BLaER1 (cell line): ENCODE data around the gene SUSD2.
A peak's percentile ranks its signal among the peaks of the same experiment; 100 is the strongest.
"Not testable (repeated sequence)": the region's sequence is repeated elsewhere in the genome, so short reads cannot be mapped to it uniquely, and the experiment has no call there.

ENCODE experiments used
- H3K27ac ChIP-seq: shearing (Covaris generic); formaldehyde crosslinking; 2 replicates; pipeline ENCODE4 v1.8.1; 2022
- H3K27me3 ChIP-seq: shearing (Covaris generic); formaldehyde crosslinking; 2 replicates; pipeline ENCODE4 v1.8.1; 2022
- H3K36me3 ChIP-seq: shearing (Covaris generic); formaldehyde crosslinking; 2 replicates; pipeline ENCODE4 v1.8.1; 2022
- H3K4me1 ChIP-seq: shearing (Covaris generic); formaldehyde crosslinking; 2 replicates; pipeline ENCODE4 v1.8.1; 2022
- H3K4me2 ChIP-seq: shearing (Covaris generic); formaldehyde crosslinking; 2 replicates; pipeline ENCODE4 v1.8.1; 2022
- H3K4me3 ChIP-seq: shearing (Covaris generic); formaldehyde crosslinking; 2 replicates; pipeline ENCODE4 v1.8.1; 2022
- H3K9ac ChIP-seq: shearing (Covaris generic); formaldehyde crosslinking; 2 replicates; pipeline ENCODE4 v1.8.1; 2022
- H3K9me3 ChIP-seq: shearing (Covaris generic); formaldehyde crosslinking; 2 replicates; pipeline ENCODE4 v1.8.1; 2022
- H4K20me1 ChIP-seq: shearing (Covaris generic); formaldehyde crosslinking; 2 replicates; pipeline ENCODE4 v1.8.1; 2022
- Cebpa-rat ChIP-seq: shearing (Covaris generic); IDR thresholded peaks from 2 replicates; pipeline ENCODE4 v1.8.1; 2022

Gene SUSD2

GRCh38 chr22:24178502-24179440 lies 2.5 kb upstream of the SUSD2 start:
- Histone ChIP-seq H3K9ac (no peak overlapping the region), H3K4me2 (no peak overlapping the region), H4K20me1 (0 out of 2 replicates have a peak, but pooled peaks cover 12% of the 10 kb centered on the region), H3K9me3 (no peaks in the 10 kb centered on the region), H3K36me3 (peaks cover 42% of the 10 kb centered on the region), H3K4me1 (peaks cover 34% of the 10 kb centered on the region), H3K4me3 (no peak overlapping the region), H3K27me3 (no peaks in the 10 kb centered on the region), H3K27ac (no peak overlapping the region)
- no peak for TF ChIP-seq Cebpa-rat

GRCh38 chr22:24179478-24180210 lies 1.6 kb upstream of the SUSD2 start:
- no peak overlapping the region for H3K9ac ChIP-seq
- H3K4me1 ChIP-seq: peaks cover 35% of the 10 kb centered on the region
- H3K36me3 ChIP-seq: peaks cover 33% of the 10 kb centered on the region
- no peak overlapping the region for H3K4me2 ChIP-seq
- H3K4me3 ChIP-seq: no peak overlapping the region
- H4K20me1 ChIP-seq: 0 out of 2 replicates have a peak, but pooled peaks cover 5% of the 10 kb centered on the region
- no peaks in the 10 kb centered on the region for H3K9me3 ChIP-seq
- no peaks in the 10 kb centered on the region for H3K27me3 ChIP-seq
- no peak overlapping the region for H3K27ac ChIP-seq
- no peak for TF ChIP-seq Cebpa-rat

GRCh38 chr22:24180316-24181087 lies 785 bp upstream of the SUSD2 start:
- TF ChIP-seq Cebpa-rat: no peak
- Histone ChIP-seq H3K4me2 (no peak overlapping the region), H4K20me1 (no peaks in the 10 kb centered on the region), H3K9ac (no peak overlapping the region), H3K4me3 (no peak overlapping the region), H3K9me3 (no peaks in the 10 kb centered on the region), H3K36me3 (peaks cover 29% of the 10 kb centered on the region), H3K27ac (no peak overlapping the region), H3K4me1 (peaks cover 31% of the 10 kb centered on the region), H3K27me3 (no peaks in the 10 kb centered on the region)

GRCh38 chr22:24181996-24182899 lies 961 bp downstream of the SUSD2 start:
- 0 out of 2 replicates have a peak overlapping the region, but pooled peaks have one; percentile 18 for H3K27ac ChIP-seq
- H4K20me1 ChIP-seq: no peaks in the 10 kb centered on the region
- H3K27me3 ChIP-seq: no peaks in the 10 kb centered on the region
- H3K4me1 ChIP-seq: peaks cover 31% of the 10 kb centered on the region
- no peaks in the 10 kb centered on the region for H3K9me3 ChIP-seq
- peak overlapping the region; percentile 34 for H3K4me2 ChIP-seq
- peaks cover 12% of the 10 kb centered on the region; the same call in 1 of the 2 replicates for H3K36me3 ChIP-seq
- TF ChIP-seq Cebpa-rat: no peak
- H3K9ac ChIP-seq: no peak overlapping the region
- no peak overlapping the region for H3K4me3 ChIP-seq

GRCh38 chr22:24182900-24183246 lies 1.6 kb downstream of the SUSD2 start:
- H3K27me3 ChIP-seq, H4K20me1 ChIP-seq, H3K4me3 ChIP-seq, H3K27ac ChIP-seq, H3K9ac ChIP-seq, H3K9me3 ChIP-seq: not testable (repeated sequence)
- H3K4me2 ChIP-seq: peak overlapping the region; percentile 34
- peaks cover 31% of the 10 kb centered on the region for H3K4me1 ChIP-seq
- peaks cover 12% of the 10 kb centered on the region; the same call in 1 of the 2 replicates for H3K36me3 ChIP-seq

- TF ChIP-seq Cebpa-rat: no peak
- Histone ChIP-seq H3K4me2 (peak overlapping the region; percentile 58), H3K27me3 (no peaks in the 10 kb centered on the region)
These were observed 2.2 kb downstream of the SUSD2 start for GRCh38 chr22:24183321-24184031.

GRCh38 chr22:24184057-24184798 lies 2.9 kb downstream of the SUSD2 start:
- Histone ChIP-seq H3K36me3 (peaks cover 4% of the 10 kb centered on the region; the same call in 1 of the 2 replicates), H3K9ac (no peak overlapping the region), H3K27me3 (no peaks in the 10 kb centered on the region), H3K4me1 (peaks cover 24% of the 10 kb centered on the region), H3K4me3 (no peak overlapping the region), H3K9me3 (no peaks in the 10 kb centered on the region), H3K4me2 (peak overlapping the region; percentile 58), H4K20me1 (no peaks in the 10 kb centered on the region), H3K27ac (no peak overlapping the region)
- no peak for TF ChIP-seq Cebpa-rat

More at GRCh38 chr22:24183321-24184031, 2.2 kb downstream of the SUSD2 start:
- peaks cover 6% of the 10 kb centered on the region; the same call in 1 of the 2 replicates for H3K36me3 ChIP-seq
- peaks cover 26% of the 10 kb centered on the region for H3K4me1 ChIP-seq
- no peak overlapping the region for H3K9ac ChIP-seq
- no peaks in the 10 kb centered on the region for H4K20me1 ChIP-seq
- H3K4me3 ChIP-seq: no peak overlapping the region
- no peaks in the 10 kb centered on the region for H3K9me3 ChIP-seq
- no peak overlapping the region for H3K27ac ChIP-seq

- H3K9me3 ChIP-seq: no peaks in the 10 kb centered on the region
- no peak for TF ChIP-seq Cebpa-rat
- H3K4me1 ChIP-seq: peaks cover 32% of the 10 kb centered on the region
- H3K4me3 ChIP-seq: no peak overlapping the region
- no peak overlapping the region for H3K27ac ChIP-seq
- no peak overlapping the region for H3K9ac ChIP-seq
- no peak overlapping the region for H3K4me2 ChIP-seq
- H3K36me3 ChIP-seq: no peaks in the 10 kb centered on the region
- no peaks in the 10 kb centered on the region for H3K27me3 ChIP-seq
- H4K20me1 ChIP-seq: no peaks in the 10 kb centered on the region
These were observed 3.8 kb downstream of the SUSD2 start for GRCh38 chr22:24185001-24185500.
